Brain pericyte (primary cell): ENCODE measurements around the gene MRS2.
"Not testable (repeated sequence)": the region's sequence is repeated elsewhere in the genome, so short reads cannot be mapped to it uniquely, and the experiment has no call there.

Source experiments
- DNase-seq: peaks from one replicate; pipeline ENCODE4 v3.0.0-alpha.2; 2012; ENCODE audit warnings: low read depth, low spot score

Gene MRS2

GRCh38 chr6:24402697-24403500, at the start of gene MRS2:
Gene MRS2, plus strand, starts transcription at chr6:24402936. Its CDS starts 111 bp downstream, at chr6:24403047.
- peak; percentile 17 for DNase-seq

GRCh38 chr6:24353861-24354260, 48.9 kb upstream of the MRS2 start:
- no peak for DNase-seq

GRCh38 chr6:24355393-24355792, 47.3 kb upstream of the MRS2 start:
- DNase-seq: no peak

- no peak for DNase-seq
Observed at GRCh38 chr6:24356310-24356973, 46.3 kb upstream of the MRS2 start.

GRCh38 chr6:24357336-24358218, 45.2 kb upstream of the MRS2 start, which contains the start of gene DCDC2:
Gene DCDC2, minus strand, starts transcription at chr6:24358059. Its CDS starts 309 bp downstream, at chr6:24357750.
- DNase-seq: no peak

GRCh38 chr6:24358219-24358821, 44.4 kb upstream of the MRS2 start:
- DNase-seq: no peak

- DNase-seq: peak; percentile 52
Observed at GRCh38 chr6:24359640-24360454, 42.9 kb upstream of the MRS2 start.

GRCh38 chr6:24362363-24362762, 40.4 kb upstream of the MRS2 start:
- not testable (repeated sequence) for DNase-seq

GRCh38 chr6:24365103-24365633, 37.6 kb upstream of the MRS2 start:
- DNase-seq: not testable (repeated sequence)

GRCh38 chr6:24374612-24375011, 28.1 kb upstream of the MRS2 start:
- no peak for DNase-seq

GRCh38 chr6:24376871-24377270, 25.9 kb upstream of the MRS2 start:
- no peak for DNase-seq

GRCh38 chr6:24378473-24379097, 24.2 kb upstream of the MRS2 start:
- no peak for DNase-seq

- DNase-seq: no peak
Observed at GRCh38 chr6:24381476-24382219, 21.1 kb upstream of the MRS2 start.

GRCh38 chr6:24382220-24382540, 20.6 kb upstream of the MRS2 start:
- no peak for DNase-seq

GRCh38 chr6:24382891-24383494, 19.7 kb upstream of the MRS2 start:
- DNase-seq: not testable (repeated sequence)

GRCh38 chr6:24384369-24385130, 18.2 kb upstream of the MRS2 start:
- DNase-seq: not testable (repeated sequence)

GRCh38 chr6:24385536-24386269, 17.0 kb upstream of the MRS2 start:
- DNase-seq: no peak
